ENCODE results near the gene LCOR.

- TF ChIP-seq, protein P1, sequence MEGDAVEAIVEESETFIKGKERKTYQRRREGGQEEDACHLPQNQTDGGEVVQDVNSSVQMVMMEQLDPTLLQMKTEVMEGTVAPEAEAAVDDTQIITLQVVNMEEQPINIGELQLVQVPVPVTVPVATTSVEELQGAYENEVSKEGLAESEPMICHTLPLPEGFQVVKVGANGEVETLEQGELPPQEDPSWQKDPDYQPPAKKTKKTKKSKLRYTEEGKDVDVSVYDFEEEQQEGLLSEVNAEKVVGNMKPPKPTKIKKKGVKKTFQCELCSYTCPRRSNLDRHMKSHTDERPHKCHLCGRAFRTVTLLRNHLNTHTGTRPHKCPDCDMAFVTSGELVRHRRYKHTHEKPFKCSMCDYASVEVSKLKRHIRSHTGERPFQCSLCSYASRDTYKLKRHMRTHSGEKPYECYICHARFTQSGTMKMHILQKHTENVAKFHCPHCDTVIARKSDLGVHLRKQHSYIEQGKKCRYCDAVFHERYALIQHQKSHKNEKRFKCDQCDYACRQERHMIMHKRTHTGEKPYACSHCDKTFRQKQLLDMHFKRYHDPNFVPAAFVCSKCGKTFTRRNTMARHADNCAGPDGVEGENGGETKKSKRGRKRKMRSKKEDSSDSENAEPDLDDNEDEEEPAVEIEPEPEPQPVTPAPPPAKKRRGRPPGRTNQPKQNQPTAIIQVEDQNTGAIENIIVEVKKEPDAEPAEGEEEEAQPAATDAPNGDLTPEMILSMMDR (IDR thresholded peaks at IDR 0.05 in 4 of 5, conservative IDR thresholded peaks at IDR 0.05 in 1 of 5), result no peak
- no peak for TF ChIP-seq POLR2A (IDR thresholded peaks at IDR 0.05)
Measured at GRCh38 chr10:96889415-96890171, 57.5 kb downstream of the LCOR start.
